ENCODE data around the gene CARS1. TPM values are rescaled to one million over a fixed set of nuclear protein-coding genes. Genes with fewer than 3 reads are reported as not detected.

The CARS1 gene
- total and polyA plus RNA-seq, 2 of the 4 experiments (the other 2 are of a cell fraction): 72.7 to 78.3 TPM

DNA sequence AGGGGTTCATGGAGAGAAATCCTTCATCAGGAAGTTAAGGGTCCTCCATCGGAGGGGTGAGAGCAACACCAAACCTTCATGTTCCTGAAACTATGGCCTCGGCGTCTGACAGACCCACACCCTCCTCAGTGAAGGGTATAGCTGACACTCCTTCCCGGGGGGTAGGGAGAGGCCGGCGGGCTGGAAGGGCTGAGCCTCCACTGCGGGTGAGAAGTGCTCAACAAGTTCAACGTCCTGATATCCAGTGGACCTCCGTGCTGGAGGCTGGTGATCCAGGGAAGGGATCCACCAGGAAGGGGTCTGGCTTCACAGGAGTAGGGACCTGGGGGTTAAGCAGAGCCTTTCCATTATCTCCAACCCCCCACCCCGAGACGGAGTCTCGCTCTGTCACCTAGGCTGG, 12.3 kb downstream of the CARS1 start:
- intact Hi-C loops (cut with micrococcal nuclease): no loop called here
- no CpG with 5 or more reads among the region's 12 CpGs for WGBS, 2 experiments (ENCODE audit: extremely low coverage in 2 of 2, insufficient read length in 1 of 2)

More for the DNA sequence above, 12.3 kb downstream of the CARS1 start:
- BruUV-seq (replicated peaks): no TSS peak
- Histone ChIP-seq H4K5ac (ENCODE audit: low read depth, low read length) (no peak overlapping the region), H3K23ac (ENCODE audit: low read depth, low read length) (no peak overlapping the region), H3K9me1 (ENCODE audit: insufficient read depth, low read length) (peaks cover 44% of the 10 kb centered on the region), H2AFZ (replicated peaks; ENCODE audit: low read length, poor library complexity) (no peak overlapping the region), H3K9me3 (ENCODE audit: control insufficient read depth, insufficient read depth, low read length) (no peaks in the 10 kb centered on the region), H3K4me1 (ENCODE audit: control insufficient read depth, insufficient read depth, low read length) (peaks cover 14% of the 10 kb centered on the region), H3K14ac (replicated peaks; ENCODE audit: low read depth, low read length) (no peak overlapping the region), H4K8ac (ENCODE audit: low read depth in 2 of 2, low read length in 2 of 2) (no peak overlapping the region), H2BK120ac (ENCODE audit: low read depth, low read length) (no peak overlapping the region), H3K4ac (ENCODE audit: low read depth, low read length) (no peak overlapping the region), H3K18ac (ENCODE audit: low read depth, low read length) (no peak overlapping the region), H3K4me3 (ENCODE audit: insufficient read depth, low read depth, low read length) (no peak overlapping the region), H3K36me3 (ENCODE audit: control insufficient read depth, insufficient read depth, low read length) (peaks cover 42% of the 10 kb centered on the region), H3K27me3 (ENCODE audit: control insufficient read depth, insufficient read depth, low read length) (no peaks in the 10 kb centered on the region), H3K56ac (ENCODE audit: extremely low read depth, insufficient read depth, low read length) (no peak overlapping the region), H2BK15ac (ENCODE audit: low read depth, low read length) (no peak overlapping the region), H3K9ac (ENCODE audit: low read depth, low read length) (no peak overlapping the region), H2BK5ac (ENCODE audit: low read depth, low read length, poor library complexity, severe bottlenecking) (no peak overlapping the region), H2BK20ac (ENCODE audit: low read depth, low read length) (no peak overlapping the region), H3K4me2 (ENCODE audit: low read depth, low read length) (no peak overlapping the region), H3K27ac (ENCODE audit: insufficient read depth, low read length) (no peak overlapping the region), H2AK9ac (replicated peaks; ENCODE audit: low read depth, low read length, poor library complexity) (no peak overlapping the region), H4K91ac (ENCODE audit: insufficient read depth, low read depth, low read length) (no peak overlapping the region), H2AK5ac (ENCODE audit: low read depth, low read length) (no peak overlapping the region), H3K79me1 (ENCODE audit: low read depth in 1 of 2, low read length in 2 of 2) (peaks cover 29 to 95% of the 10 kb centered on the region in 2 experiments), H4K20me1 (ENCODE audit: insufficient read depth, low read length) (peaks cover 98% of the 10 kb centered on the region)
- CTCF ChIA-PET: interaction anchor here (1.0 kb wide), 1 partner anchor 8 kb away, joined by 5 read pairs; no protein-coding TSS in a partner anchor
- TF ChIP-seq MXI1 (IDR thresholded peaks at IDR 0.05; ENCODE audit: borderline replicate concordance, low read depth, low read length) (no peak), BHLHE40 (IDR thresholded peaks at IDR 0.05; ENCODE audit: low read depth, low read length) (no peak), FOS (IDR thresholded peaks at IDR 0.05; ENCODE audit: low read depth, low read length) (no peak)
- TF ChIP-seq, protein P1, sequence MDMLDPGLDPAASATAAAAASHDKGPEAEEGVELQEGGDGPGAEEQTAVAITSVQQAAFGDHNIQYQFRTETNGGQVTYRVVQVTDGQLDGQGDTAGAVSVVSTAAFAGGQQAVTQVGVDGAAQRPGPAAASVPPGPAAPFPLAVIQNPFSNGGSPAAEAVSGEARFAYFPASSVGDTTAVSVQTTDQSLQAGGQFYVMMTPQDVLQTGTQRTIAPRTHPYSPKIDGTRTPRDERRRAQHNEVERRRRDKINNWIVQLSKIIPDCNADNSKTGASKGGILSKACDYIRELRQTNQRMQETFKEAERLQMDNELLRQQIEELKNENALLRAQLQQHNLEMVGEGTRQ (IDR thresholded peaks at IDR 0.05; ENCODE audit: low read depth, low read length): no peak
- no peak for DNase-seq
- dilution Hi-C loops (cut with HindIII; ENCODE audit: low sequenced_read_pairs, unreplicated experiment): no loop called here
- in situ Hi-C loops (cut with MboI; ENCODE audit: low sequenced_read_pairs): loop anchor here (5.0 kb wide), 1 partner anchor 47 kb away; no protein-coding TSS in a partner anchor
- ATAC-seq (ENCODE audit: low read depth): no peak
- POLR2A ChIA-PET (ENCODE audit: unreplicated experiment): no interaction called here

Data from IMR-90 (cell line).